Effector memory CD8-positive, alpha-beta T cell (primary cell): ENCODE results near the gene HSBP1L1.

ENCODE experiments used
- ATAC-seq: fragments of 150-1000 bp; cut with Tn5 transposase; replicated peaks from 2 replicates; pipeline ENCODE4 v1.10.0; 2021; ENCODE audit warnings: mild to moderate bottlenecking, moderate library complexity
- DNase-seq, 3 experiments: peaks; one replicate each; pipeline ENCODE4 v3.0.0; 2021
- H3K27ac Mint-ChIP-seq, 2 donors: one replicate each; pipeline ENCODE4 v1.8.0; 2022; ENCODE audit warnings: mild to moderate bottlenecking in 2 of 2, mixed read lengths in 2 of 2, moderate library complexity in 2 of 2
- H3K27me3 Mint-ChIP-seq, 2 donors: one replicate each; pipeline ENCODE4 v1.8.0; 2022; ENCODE audit warnings: mixed read lengths in 2 of 2
- H3K36me3 Mint-ChIP-seq: one replicate; pipeline ENCODE4 v1.8.0; 2022; ENCODE audit warnings: mild to moderate bottlenecking, moderate library complexity, mixed read lengths; ENCODE audit not compliant: insufficient read depth
- H3K4me1 Mint-ChIP-seq, 2 donors: one replicate each; pipeline ENCODE4 v1.8.0; 2022; ENCODE audit warnings: low read depth in 2 of 2, mixed read lengths in 2 of 2
- H3K4me3 Mint-ChIP-seq, 2 donors: one replicate each; pipeline ENCODE4 v1.8.0; 2022; ENCODE audit warnings: mild to moderate bottlenecking in 2 of 2, mixed read lengths in 2 of 2, moderate library complexity in 2 of 2
- H3K9me3 Mint-ChIP-seq, 2 donors: one replicate each; pipeline ENCODE4 v1.8.0; 2022; ENCODE audit warnings: mixed read lengths in 2 of 2

The HSBP1L1 gene

GRCh38 chr18:79924814-79925731 lies 39.4 kb upstream of the HSBP1L1 start:
- H3K36me3 Mint-ChIP-seq, result peaks cover 56% of the 10 kb centered on the region

GRCh38 chr18:79926306-79926705 lies 38.1 kb upstream of the HSBP1L1 start:
- H3K27me3 Mint-ChIP-seq, result no peaks in the 10 kb centered on the region
- H3K9me3 Mint-ChIP-seq, result peaks cover 7 to 16% of the 10 kb centered on the region in 2 donors

More at GRCh38 chr18:79924814-79925731, 39.4 kb upstream of the HSBP1L1 start:
- H3K9me3 Mint-ChIP-seq, result peaks cover 7 to 15% of the 10 kb centered on the region in 2 donors
- no peak overlapping the region for H3K4me3 Mint-ChIP-seq
- no peaks in the 10 kb centered on the region for H3K27me3 Mint-ChIP-seq
- DNase-seq, result no peak
- no peak for ATAC-seq
- H3K4me1 Mint-ChIP-seq, result peaks cover 7 to 8% of the 10 kb centered on the region in 2 donors
- H3K27ac Mint-ChIP-seq, result peak overlapping the region in 1 of 2 donors; percentile 69

GRCh38 chr18:79926715-79927606 lies 37.5 kb upstream of the HSBP1L1 start:
- H3K27me3 Mint-ChIP-seq, result no peaks in the 10 kb centered on the region
- peaks cover 54% of the 10 kb centered on the region for H3K36me3 Mint-ChIP-seq
- H3K4me1 Mint-ChIP-seq, result peaks cover 7 to 8% of the 10 kb centered on the region in 2 donors
- DNase-seq, result no peak
- H3K9me3 Mint-ChIP-seq, result peaks cover 7 to 17% of the 10 kb centered on the region in 2 donors
- no peak overlapping the region for H3K27ac Mint-ChIP-seq
- no peak for ATAC-seq
- no peak overlapping the region for H3K4me3 Mint-ChIP-seq

More at GRCh38 chr18:79926306-79926705, 38.1 kb upstream of the HSBP1L1 start:
- Mint-ChIP-seq H3K4me1 (peaks cover 7 to 8% of the 10 kb centered on the region in 2 donors), H3K4me3 (no peak overlapping the region), H3K36me3 (peaks cover 59% of the 10 kb centered on the region), H3K27ac (no peak overlapping the region)
- no peak for ATAC-seq
- DNase-seq, result no peak

GRCh38 chr18:79927607-79928562 lies 36.6 kb upstream of the HSBP1L1 start:
- Mint-ChIP-seq H3K9me3 (peaks cover 7 to 24% of the 10 kb centered on the region in 2 donors), H3K27ac (no peak overlapping the region), H3K4me1 (peaks cover 7 to 8% of the 10 kb centered on the region in 2 donors), H3K27me3 (no peaks in the 10 kb centered on the region), H3K36me3 (peaks cover 45% of the 10 kb centered on the region), H3K4me3 (no peak overlapping the region)
- DNase-seq, result no peak
- no peak for ATAC-seq

- peaks cover 7 to 8% of the 10 kb centered on the region in 2 donors for H3K4me1 Mint-ChIP-seq
- peaks cover 43% of the 10 kb centered on the region for H3K36me3 Mint-ChIP-seq
- ATAC-seq (no peak), DNase-seq (no peak)
- peak overlapping the region in 1 of 2 donors; percentile 25 for H3K4me3 Mint-ChIP-seq
- H3K27me3 Mint-ChIP-seq, result no peaks in the 10 kb centered on the region
- no peak overlapping the region for H3K27ac Mint-ChIP-seq
- H3K9me3 Mint-ChIP-seq, result peaks cover 7 to 31% of the 10 kb centered on the region in 2 donors
These were observed 35.9 kb upstream of the HSBP1L1 start for GRCh38 chr18:79928563-79928960.

GRCh38 chr18:79930020-79930642 lies 34.3 kb upstream of the HSBP1L1 start:
- Mint-ChIP-seq H3K4me3 (no peak overlapping the region), H3K36me3 (peaks cover 38% of the 10 kb centered on the region), H3K27ac (peak overlapping the region in 1 of 2 donors; percentile 64), H3K9me3 (peaks cover 7 to 36% of the 10 kb centered on the region in 2 donors), H3K4me1 (peaks cover 7 to 8% of the 10 kb centered on the region in 2 donors), H3K27me3 (no peaks in the 10 kb centered on the region)
- DNase-seq, result no peak
- ATAC-seq, result no peak

GRCh38 chr18:79931475-79931874 lies 33.0 kb upstream of the HSBP1L1 start:
- H3K4me3 Mint-ChIP-seq, result no peak overlapping the region
- DNase-seq, result no peak
- peaks cover 29% of the 10 kb centered on the region for H3K36me3 Mint-ChIP-seq
- H3K9me3 Mint-ChIP-seq, result peaks cover 9 to 43% of the 10 kb centered on the region in 2 donors
- no peak for ATAC-seq
- no peak overlapping the region for H3K27ac Mint-ChIP-seq
- peaks cover 6 to 7% of the 10 kb centered on the region in 2 donors for H3K4me1 Mint-ChIP-seq
- H3K27me3 Mint-ChIP-seq, result no peaks in the 10 kb centered on the region

- DNase-seq (no peak), ATAC-seq (no peak)
- Mint-ChIP-seq H3K27ac (no peak overlapping the region), H3K9me3 (peaks cover 9 to 43% of the 10 kb centered on the region in 2 donors), H3K4me3 (no peak overlapping the region), H3K36me3 (peaks cover 30% of the 10 kb centered on the region), H3K27me3 (no peaks in the 10 kb centered on the region), H3K4me1 (peaks cover 5 to 14% of the 10 kb centered on the region in 2 donors)
These were observed 31.5 kb upstream of the HSBP1L1 start for GRCh38 chr18:79932907-79933306.

- peaks cover 34% of the 10 kb centered on the region for H3K36me3 Mint-ChIP-seq
- no peak overlapping the region for H3K27ac Mint-ChIP-seq
- no peak overlapping the region for H3K4me3 Mint-ChIP-seq
- peaks cover 9 to 41% of the 10 kb centered on the region in 2 donors for H3K9me3 Mint-ChIP-seq
- DNase-seq, result no peak
- H3K27me3 Mint-ChIP-seq, result no peaks in the 10 kb centered on the region
- ATAC-seq, result no peak
- peaks cover 5 to 14% of the 10 kb centered on the region in 2 donors for H3K4me1 Mint-ChIP-seq
These were observed 30.7 kb upstream of the HSBP1L1 start for GRCh38 chr18:79933765-79934164.

GRCh38 chr18:79934311-79935097 lies 29.9 kb upstream of the HSBP1L1 start:
- ATAC-seq (no peak), DNase-seq (no peak)
- no peak overlapping the region for H3K4me3 Mint-ChIP-seq
- peaks cover 5 to 33% of the 10 kb centered on the region in 2 donors for H3K9me3 Mint-ChIP-seq
- H3K4me1 Mint-ChIP-seq, result peaks cover 3 to 10% of the 10 kb centered on the region in 2 donors
- H3K36me3 Mint-ChIP-seq, result peaks cover 39% of the 10 kb centered on the region
- no peaks in the 10 kb centered on the region for H3K27me3 Mint-ChIP-seq
- H3K27ac Mint-ChIP-seq, result no peak overlapping the region

GRCh38 chr18:79935098-79935480 lies 29.4 kb upstream of the HSBP1L1 start:
- no peak overlapping the region for H3K4me3 Mint-ChIP-seq
- no peaks in the 10 kb centered on the region for H3K27me3 Mint-ChIP-seq
- ATAC-seq, result no peak
- peaks cover 7 to 14% of the 10 kb centered on the region in 2 donors for H3K4me1 Mint-ChIP-seq
- H3K9me3 Mint-ChIP-seq, result peaks cover 2 to 27% of the 10 kb centered on the region in 2 donors
- no peak for DNase-seq
- H3K36me3 Mint-ChIP-seq, result peaks cover 39% of the 10 kb centered on the region
- H3K27ac Mint-ChIP-seq, result no peak overlapping the region
